Kidney (tissue), 14 donors: ENCODE results near the gene FAM149B1. TPM values are rescaled to one million over a fixed set of nuclear protein-coding genes. Genes with fewer than 3 reads are reported as not detected.

Experiments used
- DNase-seq, 5 donors: peaks; one replicate each; pipeline ENCODE4 v3.0.0-alpha.2; 2013 to 2020
- FAIRE-seq: peaks from 2 replicates; lab custom pipeline; 2012; peaks lifted over from hg19 to GRCh38; lab: Jason Lieb, UNC
- H3K27ac ChIP-seq, 2 donors: one replicate each; pipeline ENCODE4 v1.7.0; 2013; ENCODE audit warnings: low read depth in 2 of 2, low read length in 2 of 2, inconsistent platforms in 1 of 2
- H3K27me3 ChIP-seq: one replicate; pipeline ENCODE4 v1.7.1; 2013; ENCODE audit warnings: low read length, inconsistent platforms; ENCODE audit not compliant: control insufficient read depth, insufficient read depth
- H3K36me3 ChIP-seq, 3 donors: one replicate each; pipeline versions ENCODE4 v1.7.0 to v1.7.1; 2013; ENCODE audit warnings: low read length in 3 of 3, control low read depth in 1 of 3, inconsistent platforms in 1 of 3; ENCODE audit not compliant: insufficient read depth in 3 of 3, control insufficient read depth in 2 of 3
- H3K4me1 ChIP-seq, 3 donors: one replicate each; pipeline versions ENCODE4 v1.7.0 to v1.7.1; 2013; ENCODE audit warnings: low read length in 3 of 3, inconsistent platforms in 1 of 3, low read depth in 1 of 3; ENCODE audit not compliant: control insufficient read depth in 2 of 3, insufficient read depth in 2 of 3
- H3K4me3 ChIP-seq, 3 donors: one replicate each; pipeline versions ENCODE4 v1.7.0 to v1.8.1; 2013; ENCODE audit warnings: low read length in 3 of 3, control low read depth in 1 of 3, inconsistent platforms in 1 of 3
- H3K9ac ChIP-seq, 3 donors: one replicate each; pipeline versions ENCODE4 v1.7.0 to v1.7.1; 2013; ENCODE audit warnings: low read length in 3 of 3, control low read depth in 1 of 3, inconsistent platforms in 1 of 3
- H3K9me3 ChIP-seq, 3 donors: one replicate each; pipeline versions ENCODE4 v1.7.0 to v1.7.1; 2013; ENCODE audit warnings: low read length in 3 of 3, control low read depth in 1 of 3, inconsistent platforms in 1 of 3; ENCODE audit not compliant: control insufficient read depth in 2 of 3, insufficient read depth in 1 of 3
- CTCF ChIP-seq: IDR thresholded peaks from 3 replicates; pipeline ENCODE4 v1.5.1; 2012; ENCODE audit warnings: mild to moderate bottlenecking, moderate library complexity, borderline replicate concordance; ENCODE audit not compliant: insufficient read depth; ENCODE audit errors: extremely low read depth
- intact Hi-C: fragments of 100-400 bp; cut with DNase I; formaldehyde crosslinking; loops from one replicate; pipeline ENCODE4 v1.11.1; 2022
- polyA plus RNA-seq: library from polyadenylated mRNA; stranded (reverse); fragments of 350-450 nt; fragmentation: Illumina TruSeq; extraction: RNeasy Lipid Tissue Mini Kit (QIAGEN cat#74804); gene quantifications from one replicate; pipeline ENCODE4 v1.2.3, GENCODE V29; 2014; ENCODE audit warnings: low read depth, low replicate concordance; ENCODE audit not compliant: insufficient read depth
- total RNA-seq: library from RNA; stranded (reverse); fragmentation: NEBNext Ultra II Directional; extraction: Animal tissue kit (Norgen Biotek cat#: 25700); gene quantifications from one replicate; pipeline ENCODE4 v1.2.1, GENCODE V29; 2021
- donor health status: control.
- donor health status: control.
- donor health status: control.
- donor health status: control.
- donor health status: control.
- donor health status: DM: yes; HTN: yes; CAD: no.
- donor health status: Normal renal cell carcinoma (clear cell type).

The FAM149B1 gene
- total and polyA plus RNA-seq, 2 donors from 2014 or later, result 21.7 to 24.9 TPM

- Histone ChIP-seq H3K9me3 (no peaks in the 10 kb centered on the region), H3K27ac (no peak overlapping the region), H3K9ac (no peak overlapping the region), H3K4me3 (no peak overlapping the region), H3K4me1 (peaks cover 0 to 7% (median 0%) of the 10 kb centered on the region in 3 donors), H3K36me3 (peaks cover 6 to 35% (median 21%) of the 10 kb centered on the region in 3 donors), H3K27me3 (no peaks in the 10 kb centered on the region)
- DNase-seq, result no peak
- intact Hi-C loops, result no loop called here
- no peak for FAIRE-seq
- no peak for TF ChIP-seq CTCF
Observed at GRCh38 chr10:73126343-73126742, 41.6 kb upstream of the FAM149B1 start.

DNA sequence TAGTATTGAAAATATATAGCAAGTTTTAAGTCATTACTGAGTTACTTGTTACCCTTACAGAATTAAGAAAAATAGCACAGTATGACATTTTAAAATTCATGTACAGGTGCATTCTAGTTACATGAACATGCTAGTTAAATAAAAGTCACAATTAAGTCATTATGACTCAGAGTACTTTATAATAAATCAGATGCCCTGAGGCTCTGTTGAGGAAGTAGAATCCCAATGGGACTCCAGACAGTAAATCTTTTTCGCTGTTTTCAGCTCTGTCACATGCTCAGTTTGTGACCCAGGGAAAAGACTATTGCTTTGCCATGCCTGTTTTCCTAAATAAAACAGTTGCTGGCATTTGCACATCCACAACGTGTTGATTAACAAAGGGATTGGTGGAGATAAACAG, 36.6 kb upstream of the FAM149B1 start:
- peaks cover 9 to 43% (median 21%) of the 10 kb centered on the region in 3 donors for H3K36me3 ChIP-seq
- no peak overlapping the region for H3K9ac ChIP-seq
- H3K27ac ChIP-seq, result no peak overlapping the region
- no peaks in the 10 kb centered on the region for H3K27me3 ChIP-seq
- TF ChIP-seq CTCF, result no peak
- intact Hi-C loops, result no loop called here
- no peak overlapping the region for H3K4me3 ChIP-seq
- H3K4me1 ChIP-seq, result no peaks in the 10 kb centered on the region
- DNase-seq, result no peak
- no peaks in the 10 kb centered on the region for H3K9me3 ChIP-seq
- peak; percentile 29 for FAIRE-seq

DNA sequence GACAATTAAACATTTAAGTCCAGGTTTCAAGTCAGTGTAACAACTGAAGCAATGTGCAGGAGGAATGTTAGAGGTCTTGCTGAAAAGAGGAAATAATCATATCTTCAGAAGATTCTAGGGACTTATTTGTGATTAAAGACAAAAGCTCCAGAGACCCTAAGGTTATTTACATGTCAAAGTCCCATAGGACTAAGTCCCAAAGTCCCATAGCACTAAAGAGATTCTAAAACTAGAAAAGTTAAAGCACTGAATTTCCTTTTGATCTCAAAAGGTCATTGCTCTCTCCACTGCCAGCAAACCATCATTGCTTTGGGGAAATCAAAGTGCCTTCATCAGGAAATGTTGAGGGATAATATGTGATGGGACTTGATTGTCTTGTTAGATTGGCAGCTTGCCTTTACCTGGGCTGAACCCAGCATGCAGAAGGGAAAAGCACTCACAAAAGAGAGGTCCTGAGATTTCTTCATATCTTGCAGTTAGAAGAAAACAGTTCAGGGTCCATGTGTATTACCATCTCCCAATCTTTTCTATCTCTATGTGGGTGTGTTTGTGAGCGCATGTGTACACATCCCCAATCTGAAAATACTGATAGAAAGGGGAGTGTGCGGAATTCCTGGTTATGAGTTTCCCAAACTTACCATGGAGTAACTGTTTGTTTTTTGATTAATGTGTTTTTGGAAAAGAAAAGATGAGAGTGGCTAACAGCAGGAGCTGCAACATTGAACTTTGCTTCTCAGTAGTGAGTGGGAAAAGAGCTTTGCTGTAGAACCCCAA, 35.8 kb upstream of the FAM149B1 start:
- no peak for TF ChIP-seq CTCF
- intact Hi-C loops, result no loop called here
- no peak for DNase-seq
- H3K27ac ChIP-seq, result no peak overlapping the region
- H3K36me3 ChIP-seq, result peaks cover 7 to 45% (median 20%) of the 10 kb centered on the region in 3 donors
- no peaks in the 10 kb centered on the region for H3K9me3 ChIP-seq
- no peaks in the 10 kb centered on the region for H3K4me1 ChIP-seq
- H3K27me3 ChIP-seq, result no peaks in the 10 kb centered on the region
- no peak overlapping the region for H3K9ac ChIP-seq
- FAIRE-seq, result no peak
- no peak overlapping the region for H3K4me3 ChIP-seq

DNA sequence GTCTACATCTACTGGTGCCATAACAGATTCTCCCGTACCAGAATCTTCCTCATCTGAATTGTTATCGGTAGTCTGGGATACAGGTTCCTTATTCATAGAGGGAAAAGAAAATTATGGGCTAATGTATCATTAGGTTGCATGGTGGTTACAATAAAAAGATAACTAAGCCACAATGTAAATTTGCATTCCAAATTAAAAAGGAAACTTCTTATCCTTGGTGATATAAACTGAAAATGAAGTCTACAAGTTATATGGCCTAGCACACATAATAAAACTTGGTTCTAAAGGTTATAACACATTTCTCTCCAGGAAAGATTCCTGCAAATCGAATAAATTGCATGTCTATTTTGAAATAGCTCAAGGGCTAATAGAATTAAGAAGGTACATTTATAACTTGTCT, 33.2 kb upstream of the FAM149B1 start:
- intact Hi-C loops, result no loop called here
- no peak overlapping the region for H3K9ac ChIP-seq
- no peak overlapping the region for H3K4me3 ChIP-seq
- peaks cover 7 to 50% (median 20%) of the 10 kb centered on the region in 3 donors for H3K36me3 ChIP-seq
- H3K4me1 ChIP-seq, result no peaks in the 10 kb centered on the region
- H3K27ac ChIP-seq, result no peak overlapping the region
- DNase-seq (no peak), FAIRE-seq (no peak)
- H3K27me3 ChIP-seq, result no peaks in the 10 kb centered on the region
- TF ChIP-seq CTCF, result no peak
- no peaks in the 10 kb centered on the region for H3K9me3 ChIP-seq
